HG03457 (cell line): ENCODE results near the gene STRN.
"Not testable (repeated sequence)": the region's sequence is repeated elsewhere in the genome, so short reads cannot be mapped to it uniquely, and the experiment has no call there.

Experiments used
- ATAC-seq: cut with Tn5 transposase; IDR thresholded peaks from one replicate; pipeline ENCODE4 v1.9.1; 2021; ENCODE audit warnings: moderate number of reproducible peaks; ENCODE audit not compliant: unreplicated experiment

STRN gene

GRCh38 chr2:36964496-36965058, 1.8 kb downstream of the STRN start:
- ATAC-seq = no peak

- ATAC-seq = no peak
These were observed 2.6 kb downstream of the STRN start for GRCh38 chr2:36963734-36964133.

- ATAC-seq = no peak
These were observed 3.2 kb downstream of the STRN start for GRCh38 chr2:36963106-36963505.

GRCh38 chr2:36960773-36961172, 5.6 kb downstream of the STRN start:
- ATAC-seq = no peak

DNA sequence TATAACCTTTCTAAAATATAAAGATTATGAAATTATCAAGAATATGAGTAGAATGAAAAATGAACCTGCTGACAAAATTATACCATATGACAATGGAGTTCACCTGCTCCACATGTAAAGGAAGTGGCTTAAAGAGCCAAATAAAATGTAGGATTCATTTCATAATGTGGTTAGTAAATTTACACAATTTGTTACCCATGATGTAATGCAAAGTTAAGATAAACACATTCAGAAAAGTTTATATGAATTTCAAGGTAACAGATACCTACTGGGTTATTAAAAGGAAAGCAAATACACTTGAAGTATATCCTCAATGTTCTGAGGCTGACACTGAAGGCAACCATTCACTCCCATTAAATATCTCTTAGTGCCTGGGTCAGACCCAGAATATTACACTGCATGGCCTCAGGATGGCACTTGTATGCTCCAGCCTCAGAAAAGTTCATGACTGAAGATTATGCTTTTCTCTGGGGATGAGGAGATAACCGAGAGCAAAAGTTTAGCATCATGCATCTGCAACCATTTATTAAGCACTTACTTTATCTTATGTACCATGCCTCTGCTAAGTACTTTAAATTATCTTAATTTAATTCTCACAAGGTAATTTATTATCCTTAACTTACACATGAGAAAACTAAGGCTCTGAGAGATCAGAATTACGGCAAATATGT, 6.2 kb downstream of the STRN start:
- ATAC-seq = no peak

- no peak for ATAC-seq
These were observed 11.2 kb downstream of the STRN start for GRCh38 chr2:36954977-36955607.

DNA sequence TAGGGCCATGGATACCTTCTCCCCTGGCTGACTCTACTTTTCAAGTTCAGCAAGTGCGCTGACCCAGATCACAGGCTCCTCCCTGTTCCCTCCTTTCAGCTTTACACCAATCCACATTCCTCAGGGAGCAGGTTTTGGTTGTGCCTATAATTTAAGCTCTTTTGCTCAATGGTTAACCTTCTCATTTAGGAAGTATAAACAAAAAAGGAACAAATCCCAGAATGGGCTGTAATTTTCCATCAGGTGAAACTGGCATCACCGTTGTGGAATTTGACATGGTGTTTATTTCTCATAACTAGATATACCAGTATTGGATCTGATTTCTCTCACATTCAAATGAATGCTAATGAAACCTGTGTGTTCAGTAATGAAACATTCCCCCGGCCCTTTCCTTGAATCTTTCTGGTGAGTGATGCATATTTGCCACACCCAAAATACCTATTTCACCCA, 13.6 kb downstream of the STRN start:
- ATAC-seq = no peak

- no peak for ATAC-seq
These were observed 14.8 kb downstream of the STRN start for GRCh38 chr2:36951574-36951973.

DNA sequence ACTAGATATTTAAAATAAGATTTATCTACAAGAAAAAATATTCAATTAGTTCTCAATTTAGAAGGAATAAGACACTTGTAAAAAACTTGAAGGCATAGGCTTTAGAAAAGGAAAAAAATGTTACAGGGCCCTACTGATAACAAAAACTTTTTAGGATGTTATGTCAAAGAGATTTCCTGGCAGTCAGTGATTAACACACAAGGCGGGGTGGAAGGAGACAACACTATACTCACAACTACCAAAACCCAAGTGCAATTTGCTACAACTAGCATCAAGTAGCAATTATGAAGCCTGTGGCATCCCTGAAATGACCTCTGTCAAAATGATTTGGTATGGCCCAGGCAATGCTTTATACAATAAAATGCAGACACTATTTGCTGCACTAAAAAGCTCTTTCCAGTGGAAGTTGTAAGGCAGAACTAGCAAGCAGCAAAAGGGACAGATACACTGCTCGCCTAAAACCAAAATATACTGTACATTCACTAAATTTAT, 15.3 kb downstream of the STRN start:
- no peak for ATAC-seq

GRCh38 chr2:36949845-36950244, 16.5 kb downstream of the STRN start:
- no peak for ATAC-seq

DNA sequence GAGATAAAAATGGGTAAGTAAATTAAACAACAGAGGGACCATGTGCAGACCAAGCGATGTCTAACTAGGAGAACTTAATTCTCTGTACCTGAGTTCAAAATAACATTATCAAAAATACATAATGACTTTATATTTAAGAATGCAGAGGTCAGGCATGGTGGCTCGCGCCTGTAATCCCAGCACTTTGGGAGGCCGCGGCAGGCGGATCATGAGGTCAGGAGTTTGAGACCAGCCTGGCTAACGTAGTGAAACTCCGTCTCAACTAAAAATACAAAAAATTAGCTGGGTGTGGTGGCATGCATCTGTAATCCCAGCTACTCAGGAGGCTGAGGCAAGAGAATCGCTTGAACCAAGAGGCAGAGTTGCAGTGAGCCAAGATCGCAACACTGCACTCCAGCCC, 21.1 kb downstream of the STRN start:
- not testable (repeated sequence) for ATAC-seq

DNA sequence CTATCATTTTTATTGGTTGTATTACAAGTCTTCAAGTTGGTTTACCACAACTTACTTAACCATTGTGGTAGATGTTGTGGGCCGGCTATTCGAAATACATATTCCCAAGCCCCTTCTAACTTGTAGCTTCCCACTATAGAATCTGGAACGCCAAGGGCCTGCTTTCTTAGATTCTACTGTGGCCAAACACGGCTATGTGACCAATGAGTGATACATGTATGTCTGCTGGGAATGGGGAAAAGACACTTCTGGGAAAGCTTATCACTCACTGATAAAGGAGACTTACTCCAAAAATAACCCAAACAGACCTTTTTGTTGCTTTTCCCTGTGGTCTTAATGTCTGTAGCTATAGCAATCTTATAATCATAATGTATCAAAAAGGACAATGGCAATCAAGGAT, 24.5 kb downstream of the STRN start:
- no peak for ATAC-seq

DNA sequence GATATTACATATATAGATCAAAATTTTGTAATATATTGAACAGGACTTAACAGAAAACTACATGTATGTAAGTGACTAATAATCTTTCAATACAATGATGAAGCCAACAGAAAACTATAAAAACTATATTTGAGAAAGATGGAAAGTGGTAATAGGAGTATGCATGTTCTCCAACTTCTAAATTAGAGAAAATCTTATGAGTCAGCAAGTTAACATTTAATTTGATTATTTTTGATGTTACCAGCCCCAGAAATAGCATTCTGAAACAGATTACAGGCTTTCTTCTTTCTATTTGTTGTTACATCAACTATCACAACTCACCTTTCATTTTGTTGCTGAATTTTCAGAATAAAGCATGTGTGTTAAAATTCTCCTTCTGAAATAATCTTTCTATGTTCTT, 29.8 kb downstream of the STRN start:
- ATAC-seq = not testable (repeated sequence)

GRCh38 chr2:36931688-36932087, 34.6 kb downstream of the STRN start:
- not testable (repeated sequence) for ATAC-seq

DNA sequence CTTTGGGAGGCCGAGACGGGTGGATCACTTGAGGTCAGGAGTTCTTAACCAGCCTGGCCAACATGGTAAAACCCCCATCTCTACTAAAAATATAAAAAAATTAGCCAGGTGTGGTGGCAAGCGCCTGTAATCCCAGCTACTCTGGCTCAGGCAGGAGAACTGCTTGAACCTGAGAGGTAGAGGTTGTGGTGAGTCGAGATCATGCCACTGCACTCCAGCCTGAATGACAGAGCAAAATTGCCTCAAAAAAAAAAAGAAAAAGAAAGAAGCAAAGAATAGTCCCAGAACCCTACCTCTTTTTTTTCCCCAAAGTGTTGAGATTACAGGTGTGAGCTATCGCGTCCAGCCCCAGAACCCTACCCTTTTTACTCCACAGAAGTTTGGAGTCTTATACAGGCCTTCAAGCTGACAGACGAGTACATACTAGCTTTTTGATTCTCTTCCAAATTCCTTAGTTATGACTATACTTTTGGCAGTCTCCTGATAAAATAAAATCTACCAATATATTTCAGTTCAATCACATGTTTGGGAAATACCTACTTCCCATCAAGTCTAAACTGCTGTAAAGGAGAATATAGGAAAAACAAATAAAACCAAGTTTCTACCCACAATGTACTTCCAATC, 35.4 kb downstream of the STRN start:
- ATAC-seq = not testable (repeated sequence)

GRCh38 chr2:36926175-36927132, 39.9 kb downstream of the STRN start:
- not testable (repeated sequence) for ATAC-seq

- ATAC-seq = not testable (repeated sequence)
These were observed 43.7 kb downstream of the STRN start for GRCh38 chr2:36922629-36923028.

DNA sequence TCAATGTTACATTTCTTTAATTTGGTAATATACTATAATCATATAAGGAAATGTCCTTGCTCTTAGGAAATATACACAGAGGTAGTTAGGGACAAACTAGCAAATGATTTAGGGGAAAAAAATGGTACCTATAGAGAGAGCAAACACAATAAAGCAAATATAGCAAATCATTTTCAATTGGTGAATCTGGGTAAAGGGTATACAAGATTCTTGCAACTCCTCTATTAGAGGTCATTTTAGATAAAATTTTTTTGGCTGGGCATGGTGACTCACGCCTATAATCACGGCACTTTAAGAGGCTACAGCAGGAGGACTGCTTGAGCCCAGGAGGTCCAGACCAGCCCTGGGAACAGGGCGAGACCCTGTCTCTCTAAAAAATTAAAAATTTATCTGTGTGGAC, 44.4 kb downstream of the STRN start:
- ATAC-seq = no peak

- ATAC-seq = no peak
These were observed 47.1 kb downstream of the STRN start for GRCh38 chr2:36919041-36919837.

DNA sequence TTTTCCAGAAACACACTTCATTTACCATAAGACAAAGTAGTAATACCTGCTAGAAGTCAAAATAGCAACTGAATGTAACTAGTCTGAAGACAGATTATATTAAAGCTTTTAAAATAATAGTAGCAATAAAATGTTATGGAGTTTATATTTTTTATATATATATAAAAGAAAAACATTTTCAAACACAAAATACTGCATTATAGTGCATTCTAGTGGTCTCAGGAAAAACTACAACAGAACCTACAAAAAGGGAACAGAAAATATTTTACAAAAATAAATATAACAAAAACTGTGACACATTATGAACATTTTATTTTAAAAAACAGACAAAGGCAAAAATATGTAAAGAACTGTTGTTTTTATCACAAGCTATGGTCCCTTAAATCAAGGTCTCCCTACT, 48.0 kb downstream of the STRN start:
- ATAC-seq = no peak
